BE2C (cell line): Measurements from ENCODE around the gene IPO9.

Experiments
- DNase-seq: peaks from one replicate; pipeline ENCODE4 v3.0.0-alpha.2; 2020
- H3K27me3 ChIP-seq: fragments of 250-450 bp; sonication (Bioruptor Pico); 2 replicates; pipeline ENCODE4 v1.5.1; 2020; ENCODE audit warnings: mild to moderate bottlenecking
- H3K36me3 ChIP-seq: fragments of 250-450 bp; sonication (Bioruptor Pico); 2 replicates; pipeline ENCODE4 v1.5.1; 2020; ENCODE audit warnings: mild to moderate bottlenecking
- H3K4me1 ChIP-seq: fragments of 250-450 bp; sonication (Bioruptor Pico); 2 replicates; pipeline ENCODE4 v1.5.1; 2020
- H3K4me3 ChIP-seq: 2 replicates; pipeline ENCODE4 v1.5.1; 2011; ENCODE audit warnings: low read depth, low read length
- H3K9me3 ChIP-seq: fragments of 250-450 bp; sonication (Bioruptor Pico); 2 replicates; pipeline ENCODE4 v1.5.1; 2020
- CTCF ChIP-seq: IDR thresholded peaks from 2 replicates; pipeline ENCODE4 v1.5.1; 2012; ENCODE audit warnings: mild to moderate bottlenecking, low read depth, low read length

IPO9 gene

GRCh38 chr1:201914456-201915235, 85.7 kb downstream of the IPO9 start:
- Histone ChIP-seq H3K4me3 (no peak overlapping the region), H3K9me3 (no peaks in the 10 kb centered on the region), H3K27me3 (no peaks in the 10 kb centered on the region), H3K36me3 (no peaks in the 10 kb centered on the region), H3K4me1 (peaks cover 19% of the 10 kb centered on the region)
- DNase-seq, result no peak
- no peak for TF ChIP-seq CTCF

- Histone ChIP-seq H3K9me3 (no peaks in the 10 kb centered on the region), H3K4me3 (peak overlapping the region; percentile 22; the same call in 1 of the 2 replicates), H3K36me3 (no peaks in the 10 kb centered on the region), H3K4me1 (peaks cover 19% of the 10 kb centered on the region), H3K27me3 (no peaks in the 10 kb centered on the region)
- DNase-seq, result peak; percentile 90
- no peak for TF ChIP-seq CTCF
Measured at GRCh38 chr1:201916649-201917249, 87.8 kb downstream of the IPO9 start.

GRCh38 chr1:201917362-201918033, 88.5 kb downstream of the IPO9 start:
- Histone ChIP-seq H3K27me3 (no peaks in the 10 kb centered on the region), H3K9me3 (no peaks in the 10 kb centered on the region), H3K4me1 (peaks cover 19% of the 10 kb centered on the region), H3K4me3 (no peak overlapping the region), H3K36me3 (no peaks in the 10 kb centered on the region)
- no peak for DNase-seq
- no peak for TF ChIP-seq CTCF

GRCh38 chr1:201918343-201918742, 89.4 kb downstream of the IPO9 start:
- TF ChIP-seq CTCF, result no peak
- Histone ChIP-seq H3K4me3 (no peak overlapping the region), H3K4me1 (peaks cover 19% of the 10 kb centered on the region), H3K27me3 (no peaks in the 10 kb centered on the region), H3K36me3 (no peaks in the 10 kb centered on the region), H3K9me3 (no peaks in the 10 kb centered on the region)
- no peak for DNase-seq

- no peak overlapping the region for H3K4me3 ChIP-seq
- peaks cover 11% of the 10 kb centered on the region for H3K4me1 ChIP-seq
- no peaks in the 10 kb centered on the region for H3K9me3 ChIP-seq
- no peak for TF ChIP-seq CTCF
- H3K27me3 ChIP-seq, result no peaks in the 10 kb centered on the region
- no peaks in the 10 kb centered on the region for H3K36me3 ChIP-seq
- DNase-seq, result no peak
Measured at GRCh38 chr1:201921952-201922558, 93.1 kb downstream of the IPO9 start.

- H3K36me3 ChIP-seq, result no peaks in the 10 kb centered on the region
- no peaks in the 10 kb centered on the region for H3K4me1 ChIP-seq
- H3K4me3 ChIP-seq, result no peak overlapping the region
- no peaks in the 10 kb centered on the region for H3K9me3 ChIP-seq
- no peaks in the 10 kb centered on the region for H3K27me3 ChIP-seq
- no peak for TF ChIP-seq CTCF
- DNase-seq, result no peak
Measured at GRCh38 chr1:201925301-201925567, 96.3 kb downstream of the IPO9 start.
